ENCODE data around the gene RPL12.
A peak's percentile ranks its signal among the peaks of the same experiment; 100 is the strongest.

The RPL12 gene

GRCh38 chr9:127450830-127451607 is at the start of gene RPL12, which contains the start of gene LRSAM1:
RPL12 (minus strand) TSS chr9:127451406; CDS start chr9:127451317, 89 bp downstream.
LRSAM1 (plus strand) TSS chr9:127451510; CDS start chr9:127454528, 3,018 bp downstream.
- Histone ChIP-seq H3K27me3 (ENCODE audit: control insufficient read depth, insufficient read depth, low read length) (no peaks in the 10 kb centered on the region), H3K9me3 (ENCODE audit: control insufficient read depth, low read length) (no peaks in the 10 kb centered on the region), H3K36me3 (ENCODE audit: control insufficient read depth, insufficient read depth, low read length) (peaks cover 31% of the 10 kb centered on the region), H3K9ac (ENCODE audit: low read length) (peak within 1 kb of the TSS; percentile 96), H3K4me1 (ENCODE audit: control insufficient read depth, insufficient read depth, low read length) (peaks cover 29% of the 10 kb centered on the region), H3K4me3 (ENCODE audit: low read length) (peak within 1 kb of the TSS; percentile 95)

GRCh38 chr9:127500862-127501261 is 49.7 kb upstream of the RPL12 start:
- H3K9me3 ChIP-seq (ENCODE audit: control insufficient read depth, low read length): no peaks in the 10 kb centered on the region
- no peaks in the 10 kb centered on the region for H3K27me3 ChIP-seq (ENCODE audit: control insufficient read depth, insufficient read depth, low read length)
- H3K9ac ChIP-seq (ENCODE audit: low read length): no peak overlapping the region
- H3K36me3 ChIP-seq (ENCODE audit: control insufficient read depth, insufficient read depth, low read length): peaks cover 19% of the 10 kb centered on the region
- H3K4me3 ChIP-seq (ENCODE audit: low read length): no peak overlapping the region
- peaks cover 3% of the 10 kb centered on the region for H3K4me1 ChIP-seq (ENCODE audit: control insufficient read depth, insufficient read depth, low read length)

DNA sequence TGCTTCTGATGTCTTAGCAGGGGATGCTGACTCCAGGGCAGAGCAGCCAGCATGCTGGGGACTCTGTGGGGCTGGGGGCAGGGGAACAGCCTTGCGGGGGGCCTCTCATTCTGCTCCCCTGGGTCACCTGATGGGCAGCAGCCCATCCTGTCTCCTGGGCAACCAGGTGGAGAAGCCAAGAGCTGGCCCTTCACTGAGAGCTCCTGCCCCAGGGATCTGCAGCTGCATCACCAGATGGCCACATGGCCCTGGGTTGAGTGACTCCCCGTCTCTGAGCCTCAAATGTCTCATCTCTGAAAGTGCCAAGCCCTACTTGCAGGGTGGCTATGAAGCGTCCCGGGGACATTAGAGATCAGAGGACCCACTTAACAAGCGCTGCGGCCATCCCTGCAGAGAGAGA is 49.2 kb upstream of the RPL12 start:
- H3K4me1 ChIP-seq (ENCODE audit: control insufficient read depth, insufficient read depth, low read length): peaks cover 3% of the 10 kb centered on the region
- H3K9ac ChIP-seq (ENCODE audit: low read length): no peak overlapping the region
- H3K4me3 ChIP-seq (ENCODE audit: low read length): no peak overlapping the region
- H3K27me3 ChIP-seq (ENCODE audit: control insufficient read depth, insufficient read depth, low read length): no peaks in the 10 kb centered on the region
- H3K9me3 ChIP-seq (ENCODE audit: control insufficient read depth, low read length): no peaks in the 10 kb centered on the region
- H3K36me3 ChIP-seq (ENCODE audit: control insufficient read depth, insufficient read depth, low read length): peaks cover 19% of the 10 kb centered on the region

GRCh38 chr9:127498298-127498697 is 47.1 kb upstream of the RPL12 start:
- Histone ChIP-seq H3K4me1 (ENCODE audit: control insufficient read depth, insufficient read depth, low read length) (no peaks in the 10 kb centered on the region), H3K27me3 (ENCODE audit: control insufficient read depth, insufficient read depth, low read length) (no peaks in the 10 kb centered on the region), H3K36me3 (ENCODE audit: control insufficient read depth, insufficient read depth, low read length) (peaks cover 16% of the 10 kb centered on the region), H3K4me3 (ENCODE audit: low read length) (no peak overlapping the region), H3K9ac (ENCODE audit: low read length) (no peak overlapping the region), H3K9me3 (ENCODE audit: control insufficient read depth, low read length) (no peaks in the 10 kb centered on the region)

GRCh38 chr9:127497656-127498290 is 46.6 kb upstream of the RPL12 start:
- Histone ChIP-seq H3K4me1 (ENCODE audit: control insufficient read depth, insufficient read depth, low read length) (no peaks in the 10 kb centered on the region), H3K4me3 (ENCODE audit: low read length) (no peak overlapping the region), H3K9ac (ENCODE audit: low read length) (no peak overlapping the region), H3K27me3 (ENCODE audit: control insufficient read depth, insufficient read depth, low read length) (no peaks in the 10 kb centered on the region), H3K9me3 (ENCODE audit: control insufficient read depth, low read length) (no peaks in the 10 kb centered on the region), H3K36me3 (ENCODE audit: control insufficient read depth, insufficient read depth, low read length) (peaks cover 16% of the 10 kb centered on the region)

DNA sequence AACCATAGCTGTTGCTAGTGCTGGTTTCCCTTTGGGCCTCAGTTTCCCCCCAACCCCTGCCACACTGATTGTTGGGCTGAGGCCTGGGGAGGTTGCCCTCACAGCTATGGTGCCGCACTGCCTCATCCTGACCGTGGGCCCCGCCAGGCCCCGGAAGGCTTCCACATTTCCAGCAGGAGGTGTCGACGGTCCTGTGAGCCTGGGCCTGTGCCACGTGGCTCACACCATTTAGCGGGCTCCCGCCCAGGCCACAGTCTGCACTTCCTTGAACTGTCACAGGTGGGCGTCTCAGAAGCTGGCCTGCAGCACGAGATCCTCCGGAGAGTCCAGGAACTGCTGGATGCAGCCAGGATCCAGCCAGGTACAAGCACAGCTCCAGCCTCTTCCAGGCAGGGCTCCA is 45.8 kb upstream of the RPL12 start:
- Histone ChIP-seq H3K27me3 (ENCODE audit: control insufficient read depth, insufficient read depth, low read length) (no peaks in the 10 kb centered on the region), H3K9ac (ENCODE audit: low read length) (no peak overlapping the region), H3K4me1 (ENCODE audit: control insufficient read depth, insufficient read depth, low read length) (no peaks in the 10 kb centered on the region), H3K4me3 (ENCODE audit: low read length) (no peak overlapping the region), H3K36me3 (ENCODE audit: control insufficient read depth, insufficient read depth, low read length) (peaks cover 16% of the 10 kb centered on the region), H3K9me3 (ENCODE audit: control insufficient read depth, low read length) (no peaks in the 10 kb centered on the region)

DNA sequence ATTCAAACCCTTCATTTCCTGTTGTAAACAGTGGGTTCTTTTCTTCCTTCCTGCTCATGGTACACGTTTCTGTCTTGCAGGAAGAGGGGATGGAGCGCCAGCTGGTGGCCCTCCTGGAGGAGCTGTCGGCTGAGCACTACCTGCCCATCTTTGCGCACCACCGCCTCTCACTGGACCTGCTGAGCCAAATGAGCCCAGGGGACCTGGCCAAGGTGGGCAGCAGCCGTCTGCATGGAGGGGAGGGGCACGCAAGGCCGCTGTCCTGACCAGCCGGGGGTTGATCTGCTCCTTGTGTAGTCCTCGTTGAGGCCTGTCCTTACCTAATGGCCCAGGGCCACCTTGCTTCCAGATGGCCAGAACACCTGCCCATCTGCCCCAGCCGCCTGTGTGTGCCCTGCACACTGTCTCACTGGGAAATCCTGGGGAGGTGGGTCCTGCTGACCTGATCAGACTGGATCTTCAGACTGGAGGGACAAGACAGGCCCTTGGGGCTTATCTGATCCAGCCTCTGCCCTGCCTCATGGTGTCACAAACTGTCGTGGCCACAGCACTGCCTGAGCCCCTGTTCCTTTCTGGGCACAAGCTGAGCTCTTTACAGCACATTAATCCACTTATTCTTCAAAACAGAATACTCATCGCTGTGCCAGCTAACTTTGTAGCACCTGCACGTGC is 44.8 kb upstream of the RPL12 start:
- Histone ChIP-seq H3K27me3 (ENCODE audit: control insufficient read depth, insufficient read depth, low read length) (no peaks in the 10 kb centered on the region), H3K4me1 (ENCODE audit: control insufficient read depth, insufficient read depth, low read length) (no peaks in the 10 kb centered on the region), H3K4me3 (ENCODE audit: low read length) (no peak overlapping the region), H3K9me3 (ENCODE audit: control insufficient read depth, low read length) (no peaks in the 10 kb centered on the region), H3K9ac (ENCODE audit: low read length) (no peak overlapping the region), H3K36me3 (ENCODE audit: control insufficient read depth, insufficient read depth, low read length) (peaks cover 16% of the 10 kb centered on the region)

GRCh38 chr9:127494304-127494702 is 43.1 kb upstream of the RPL12 start:
- Histone ChIP-seq H3K4me3 (ENCODE audit: low read length) (no peak overlapping the region), H3K4me1 (ENCODE audit: control insufficient read depth, insufficient read depth, low read length) (no peaks in the 10 kb centered on the region), H3K9ac (ENCODE audit: low read length) (no peak overlapping the region), H3K27me3 (ENCODE audit: control insufficient read depth, insufficient read depth, low read length) (no peaks in the 10 kb centered on the region), H3K9me3 (ENCODE audit: control insufficient read depth, low read length) (no peaks in the 10 kb centered on the region), H3K36me3 (ENCODE audit: control insufficient read depth, insufficient read depth, low read length) (peaks cover 20% of the 10 kb centered on the region)

- Histone ChIP-seq H3K9ac (ENCODE audit: low read length) (no peak overlapping the region), H3K9me3 (ENCODE audit: control insufficient read depth, low read length) (no peaks in the 10 kb centered on the region), H3K36me3 (ENCODE audit: control insufficient read depth, insufficient read depth, low read length) (peaks cover 20% of the 10 kb centered on the region), H3K4me3 (ENCODE audit: low read length) (no peak overlapping the region), H3K27me3 (ENCODE audit: control insufficient read depth, insufficient read depth, low read length) (no peaks in the 10 kb centered on the region), H3K4me1 (ENCODE audit: control insufficient read depth, insufficient read depth, low read length) (no peaks in the 10 kb centered on the region)
Observed at GRCh38 chr9:127493592-127494303, 42.5 kb upstream of the RPL12 start.

DNA sequence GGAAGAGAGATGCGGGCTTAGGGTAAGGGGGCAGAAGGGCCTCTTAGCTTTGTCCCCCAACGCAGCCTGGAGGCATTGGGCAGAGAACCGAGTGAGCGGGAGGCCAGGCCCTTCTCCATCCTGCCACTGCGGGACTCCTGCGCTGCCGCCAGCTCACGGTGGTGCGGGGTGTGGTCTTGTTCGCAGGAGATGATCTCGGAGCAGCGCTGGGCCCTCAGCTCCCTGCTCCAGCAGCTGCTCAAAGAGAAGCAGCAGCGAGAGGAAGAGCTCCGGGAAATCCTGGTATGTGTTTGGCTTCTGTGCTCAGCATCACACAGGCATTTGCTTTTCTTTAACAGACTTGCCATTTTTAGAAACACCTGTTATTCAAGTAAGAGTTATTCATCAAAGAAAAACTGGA is 41.4 kb upstream of the RPL12 start:
- H3K9me3 ChIP-seq (ENCODE audit: control insufficient read depth, low read length): no peaks in the 10 kb centered on the region
- no peaks in the 10 kb centered on the region for H3K27me3 ChIP-seq (ENCODE audit: control insufficient read depth, insufficient read depth, low read length)
- H3K36me3 ChIP-seq (ENCODE audit: control insufficient read depth, insufficient read depth, low read length): peaks cover 18% of the 10 kb centered on the region
- no peak overlapping the region for H3K9ac ChIP-seq (ENCODE audit: low read length)
- no peak overlapping the region for H3K4me3 ChIP-seq (ENCODE audit: low read length)
- no peaks in the 10 kb centered on the region for H3K4me1 ChIP-seq (ENCODE audit: control insufficient read depth, insufficient read depth, low read length)

GRCh38 chr9:127491516-127491915 is 40.3 kb upstream of the RPL12 start:
- Histone ChIP-seq H3K27me3 (ENCODE audit: control insufficient read depth, insufficient read depth, low read length) (no peaks in the 10 kb centered on the region), H3K9me3 (ENCODE audit: control insufficient read depth, low read length) (no peaks in the 10 kb centered on the region), H3K4me3 (ENCODE audit: low read length) (no peak overlapping the region), H3K4me1 (ENCODE audit: control insufficient read depth, insufficient read depth, low read length) (no peaks in the 10 kb centered on the region), H3K36me3 (ENCODE audit: control insufficient read depth, insufficient read depth, low read length) (peaks cover 7% of the 10 kb centered on the region), H3K9ac (ENCODE audit: low read length) (no peak overlapping the region)

Data from mucosa of stomach (tissue), 1 donor.